ENCODE data around the gene SIDT1. TPM values are rescaled to one million over a fixed set of nuclear protein-coding genes. Genes with fewer than 3 reads are reported as not detected.

Gene SIDT1
- total and polyA plus RNA-seq, 8 donors, result 0.81 to 142 (median 14.5) TPM

- H3K4me3 ChIP-seq, result no peak overlapping the region
- no peak overlapping the region for H3K27ac ChIP-seq
- intact Hi-C loops (cut with DNase I; ENCODE audit: low total_unique reads), result no loop called here
- no peak for DNase-seq
- no peaks in the 10 kb centered on the region for H3K27me3 ChIP-seq
- no peak for TF ChIP-seq POLR2AphosphoS5 (IDR thresholded peaks at IDR 0.05)
- TF ChIP-seq, protein P1, sequence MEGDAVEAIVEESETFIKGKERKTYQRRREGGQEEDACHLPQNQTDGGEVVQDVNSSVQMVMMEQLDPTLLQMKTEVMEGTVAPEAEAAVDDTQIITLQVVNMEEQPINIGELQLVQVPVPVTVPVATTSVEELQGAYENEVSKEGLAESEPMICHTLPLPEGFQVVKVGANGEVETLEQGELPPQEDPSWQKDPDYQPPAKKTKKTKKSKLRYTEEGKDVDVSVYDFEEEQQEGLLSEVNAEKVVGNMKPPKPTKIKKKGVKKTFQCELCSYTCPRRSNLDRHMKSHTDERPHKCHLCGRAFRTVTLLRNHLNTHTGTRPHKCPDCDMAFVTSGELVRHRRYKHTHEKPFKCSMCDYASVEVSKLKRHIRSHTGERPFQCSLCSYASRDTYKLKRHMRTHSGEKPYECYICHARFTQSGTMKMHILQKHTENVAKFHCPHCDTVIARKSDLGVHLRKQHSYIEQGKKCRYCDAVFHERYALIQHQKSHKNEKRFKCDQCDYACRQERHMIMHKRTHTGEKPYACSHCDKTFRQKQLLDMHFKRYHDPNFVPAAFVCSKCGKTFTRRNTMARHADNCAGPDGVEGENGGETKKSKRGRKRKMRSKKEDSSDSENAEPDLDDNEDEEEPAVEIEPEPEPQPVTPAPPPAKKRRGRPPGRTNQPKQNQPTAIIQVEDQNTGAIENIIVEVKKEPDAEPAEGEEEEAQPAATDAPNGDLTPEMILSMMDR (IDR thresholded peaks at IDR 0.05), result no peak
- TF ChIP-seq POLR2A (IDR thresholded peaks at IDR 0.05), result no peak
- no peak for TF ChIP-seq EP300 (IDR thresholded peaks at IDR 0.05)
- H3K4me1 ChIP-seq, result no peaks in the 10 kb centered on the region
- H3K36me3 ChIP-seq, result peaks cover 0 to 50% (median 7%) of the 10 kb centered on the region in 4 donors
- 90 to 93% (median 92%) methylated on average over 2 of the region's 2 CpGs for WGBS, 5 donors
- H3K9me3 ChIP-seq, result no peaks in the 10 kb centered on the region
Measured at GRCh38 chr3:113617726-113618125, 85.4 kb downstream of the SIDT1 start.

- no peaks in the 10 kb centered on the region for H3K4me1 ChIP-seq
- H3K9me3 ChIP-seq, result no peaks in the 10 kb centered on the region
- DNase-seq, result no peak
- H3K27ac ChIP-seq, result no peak overlapping the region
- peaks cover 0 to 56% (median 16%) of the 10 kb centered on the region in 4 donors for H3K36me3 ChIP-seq
- TF ChIP-seq POLR2A (IDR thresholded peaks at IDR 0.05), result no peak
- no peak for TF ChIP-seq POLR2AphosphoS5 (IDR thresholded peaks at IDR 0.05)
- TF ChIP-seq, protein P1 (IDR thresholded peaks at IDR 0.05), result no peak
- no peak for TF ChIP-seq EP300 (IDR thresholded peaks at IDR 0.05)
- no peaks in the 10 kb centered on the region for H3K27me3 ChIP-seq
- no peak overlapping the region for H3K4me3 ChIP-seq
- intact Hi-C loops (cut with DNase I; ENCODE audit: low total_unique reads), result no loop called here
Measured at GRCh38 chr3:113620091-113620490, 87.7 kb downstream of the SIDT1 start.

DNA sequence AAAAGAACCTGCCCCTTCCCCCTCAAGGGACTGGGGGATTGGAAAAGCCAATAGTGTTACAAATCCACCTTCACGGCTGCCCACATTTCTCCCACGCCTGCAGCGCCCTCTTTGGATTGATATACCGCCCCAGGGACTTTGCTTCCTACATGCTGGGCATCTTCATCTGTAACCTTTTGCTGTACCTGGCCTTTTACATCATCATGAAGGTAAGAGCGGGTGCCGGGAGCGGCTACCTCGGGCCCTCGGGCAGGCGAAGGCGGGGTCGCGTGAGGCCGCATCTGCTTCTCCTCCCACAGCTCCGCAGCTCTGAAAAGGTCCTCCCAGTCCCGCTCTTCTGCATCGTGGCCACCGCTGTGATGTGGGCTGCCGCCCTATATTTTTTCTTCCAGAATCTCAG lies 91.0 kb downstream of the SIDT1 start:
- peaks cover 0 to 55% (median 25%) of the 10 kb centered on the region in 4 donors for H3K36me3 ChIP-seq
- no peak for TF ChIP-seq EP300 (IDR thresholded peaks at IDR 0.05)
- no peak for TF ChIP-seq POLR2AphosphoS5 (IDR thresholded peaks at IDR 0.05)
- TF ChIP-seq, protein P1 (IDR thresholded peaks at IDR 0.05), result no peak
- TF ChIP-seq POLR2A (IDR thresholded peaks at IDR 0.05), result no peak
- peaks cover 0 to 9% (median 4%) of the 10 kb centered on the region in 4 donors for H3K4me1 ChIP-seq
- WGBS, 5 donors, result 60 to 79% (median 68%) methylated on average over 19 of the region's 19 CpGs
- intact Hi-C loops (cut with DNase I; ENCODE audit: low total_unique reads), result no loop called here
- DNase-seq, result peak in 1 of 2 donors; percentile 32
- no peaks in the 10 kb centered on the region for H3K27me3 ChIP-seq
- H3K27ac ChIP-seq, result no peak overlapping the region
- no peaks in the 10 kb centered on the region for H3K9me3 ChIP-seq
- H3K4me3 ChIP-seq, result no peak overlapping the region

DNA sequence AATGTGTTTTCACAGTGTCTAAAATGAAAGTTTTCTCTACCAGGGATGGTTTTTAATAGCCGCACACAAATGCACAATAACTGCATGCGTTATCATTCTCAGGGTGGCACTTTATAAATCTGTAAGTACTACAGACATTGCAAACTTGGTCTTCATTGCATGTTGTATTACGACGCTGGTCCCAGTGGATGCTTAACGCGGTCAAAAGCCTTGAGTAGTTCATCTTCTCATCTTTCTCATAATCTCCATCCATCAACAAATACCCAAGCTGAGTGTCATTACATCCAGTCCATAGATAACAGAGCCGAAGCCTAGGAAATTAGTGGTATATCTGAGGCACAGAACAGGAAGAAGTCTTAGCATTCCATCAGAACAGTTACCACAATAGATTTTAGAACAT lies 91.5 kb downstream of the SIDT1 start:
- peaks cover 0 to 9% (median 4%) of the 10 kb centered on the region in 4 donors for H3K4me1 ChIP-seq
- H3K9me3 ChIP-seq, result no peaks in the 10 kb centered on the region
- no peak overlapping the region for H3K27ac ChIP-seq
- H3K36me3 ChIP-seq, result peaks cover 0 to 56% (median 30%) of the 10 kb centered on the region in 4 donors
- H3K4me3 ChIP-seq, result no peak overlapping the region
- DNase-seq, result no peak
- TF ChIP-seq POLR2A (IDR thresholded peaks at IDR 0.05) (no peak), POLR2AphosphoS5 (IDR thresholded peaks at IDR 0.05) (no peak), EP300 (IDR thresholded peaks at IDR 0.05) (no peak)
- TF ChIP-seq, protein P1 (IDR thresholded peaks at IDR 0.05), result no peak
- intact Hi-C loops (cut with DNase I; ENCODE audit: low total_unique reads), result no loop called here
- 92 to 95% (median 92%) methylated on average over 7 of the region's 7 CpGs for WGBS, 5 donors
- H3K27me3 ChIP-seq, result no peaks in the 10 kb centered on the region

Data from stomach (tissue), 9 donors.